ENCODE measurements around the gene ARL6IP4.

DNA sequence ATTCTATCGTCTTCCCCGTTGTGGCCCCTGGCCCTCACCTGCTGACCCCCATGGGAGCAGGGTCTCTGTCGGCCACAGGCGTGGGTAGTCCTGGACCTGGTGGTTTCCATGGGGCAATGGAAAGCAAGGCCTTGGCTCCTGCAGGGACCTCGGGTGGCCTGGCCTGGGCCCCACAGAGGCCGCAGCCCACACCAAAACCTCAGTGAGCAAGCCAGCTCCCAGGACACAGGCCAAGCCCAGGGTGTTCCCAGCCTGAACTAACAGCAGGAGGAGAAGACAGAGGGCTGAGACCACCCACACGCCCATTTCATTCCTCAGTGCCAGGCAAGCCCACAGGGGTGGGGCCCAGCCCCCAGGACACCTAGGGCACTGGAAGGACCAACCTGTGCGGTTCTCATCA, 31.1 kb upstream of the ARL6IP4 start:
- TF ChIP-seq, protein P1, sequence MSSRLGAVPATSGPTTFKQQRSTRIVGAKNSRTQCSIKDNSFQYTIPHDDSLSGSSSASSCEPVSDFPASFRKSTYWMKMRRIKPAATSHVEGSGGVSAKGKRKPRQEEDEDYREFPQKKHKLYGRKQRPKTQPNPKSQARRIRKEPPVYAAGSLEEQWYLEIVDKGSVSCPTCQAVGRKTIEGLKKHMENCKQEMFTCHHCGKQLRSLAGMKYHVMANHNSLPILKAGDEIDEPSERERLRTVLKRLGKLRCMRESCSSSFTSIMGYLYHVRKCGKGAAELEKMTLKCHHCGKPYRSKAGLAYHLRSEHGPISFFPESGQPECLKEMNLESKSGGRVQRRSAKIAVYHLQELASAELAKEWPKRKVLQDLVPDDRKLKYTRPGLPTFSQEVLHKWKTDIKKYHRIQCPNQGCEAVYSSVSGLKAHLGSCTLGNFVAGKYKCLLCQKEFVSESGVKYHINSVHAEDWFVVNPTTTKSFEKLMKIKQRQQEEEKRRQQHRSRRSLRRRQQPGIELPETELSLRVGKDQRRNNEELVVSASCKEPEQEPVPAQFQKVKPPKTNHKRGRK (CRISPR knock-in tag; IDR thresholded peaks at IDR 0.05; ENCODE audit: borderline replicate concordance), result no peak
- TF ChIP-seq, protein P2, sequence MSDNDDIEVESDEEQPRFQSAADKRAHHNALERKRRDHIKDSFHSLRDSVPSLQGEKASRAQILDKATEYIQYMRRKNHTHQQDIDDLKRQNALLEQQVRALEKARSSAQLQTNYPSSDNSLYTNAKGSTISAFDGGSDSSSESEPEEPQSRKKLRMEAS (CRISPR knock-in tag; IDR thresholded peaks at IDR 0.05), result no peak
- TF ChIP-seq, protein P3, sequence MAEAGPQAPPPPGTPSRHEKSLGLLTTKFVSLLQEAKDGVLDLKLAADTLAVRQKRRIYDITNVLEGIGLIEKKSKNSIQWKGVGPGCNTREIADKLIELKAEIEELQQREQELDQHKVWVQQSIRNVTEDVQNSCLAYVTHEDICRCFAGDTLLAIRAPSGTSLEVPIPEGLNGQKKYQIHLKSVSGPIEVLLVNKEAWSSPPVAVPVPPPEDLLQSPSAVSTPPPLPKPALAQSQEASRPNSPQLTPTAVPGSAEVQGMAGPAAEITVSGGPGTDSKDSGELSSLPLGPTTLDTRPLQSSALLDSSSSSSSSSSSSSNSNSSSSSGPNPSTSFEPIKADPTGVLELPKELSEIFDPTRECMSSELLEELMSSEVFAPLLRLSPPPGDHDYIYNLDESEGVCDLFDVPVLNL (CRISPR knock-in tag; IDR thresholded peaks at IDR 0.05; ENCODE audit: borderline replicate concordance, low read depth), result no peak
- TF ChIP-seq, protein P4, sequence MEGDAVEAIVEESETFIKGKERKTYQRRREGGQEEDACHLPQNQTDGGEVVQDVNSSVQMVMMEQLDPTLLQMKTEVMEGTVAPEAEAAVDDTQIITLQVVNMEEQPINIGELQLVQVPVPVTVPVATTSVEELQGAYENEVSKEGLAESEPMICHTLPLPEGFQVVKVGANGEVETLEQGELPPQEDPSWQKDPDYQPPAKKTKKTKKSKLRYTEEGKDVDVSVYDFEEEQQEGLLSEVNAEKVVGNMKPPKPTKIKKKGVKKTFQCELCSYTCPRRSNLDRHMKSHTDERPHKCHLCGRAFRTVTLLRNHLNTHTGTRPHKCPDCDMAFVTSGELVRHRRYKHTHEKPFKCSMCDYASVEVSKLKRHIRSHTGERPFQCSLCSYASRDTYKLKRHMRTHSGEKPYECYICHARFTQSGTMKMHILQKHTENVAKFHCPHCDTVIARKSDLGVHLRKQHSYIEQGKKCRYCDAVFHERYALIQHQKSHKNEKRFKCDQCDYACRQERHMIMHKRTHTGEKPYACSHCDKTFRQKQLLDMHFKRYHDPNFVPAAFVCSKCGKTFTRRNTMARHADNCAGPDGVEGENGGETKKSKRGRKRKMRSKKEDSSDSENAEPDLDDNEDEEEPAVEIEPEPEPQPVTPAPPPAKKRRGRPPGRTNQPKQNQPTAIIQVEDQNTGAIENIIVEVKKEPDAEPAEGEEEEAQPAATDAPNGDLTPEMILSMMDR (IDR thresholded peaks at IDR 0.05), result no peak

All from WTC11 (cell line).